H1 (cell line): ENCODE measurements around the gene DPYD. TPM values are rescaled to one million over a fixed set of nuclear protein-coding genes. Genes with fewer than 3 reads are reported as not detected.

ENCODE experiments used
- KDM5A ChIP-seq: fragments of 200-600 bp; IDR thresholded peaks from 2 replicates; pipeline ENCODE4 v1.7.1; 2012; ENCODE audit warnings: mild to moderate bottlenecking, low read length, inconsistent platforms, mixed read lengths
- MAFK ChIP-seq: IDR thresholded peaks from 2 replicates; pipeline ENCODE4 v1.6.1; 2012; ENCODE audit warnings: low read depth, mild to moderate bottlenecking, improper control_type of control experiment, low read length
- polyA plus RNA-seq, 7 experiments: library from polyadenylated mRNA; depleted of rRNA in 3 of 7; stranded (reverse) in 5 of 7; unstranded in 2 of 7; fragments of >200 nt in 5 of 7; fragments of 200-250 nt in 2 of 7; gene quantifications; 1 replicate in 5 of 7; 2 replicates in 1 of 7; 4 replicates in 1 of 7; pipeline versions ENCODE4 v1.2.1 to v1.2.3, GENCODE V29; 2011 to 2013; ENCODE audit warnings: missing spikeins in 2 of 7, mixed read lengths in 2 of 7
- total RNA-seq: library from RNA; stranded (reverse); fragmentation: NEBNext Ultra II Directional; extraction: Animal tissue kit (Norgen Biotek cat#: 25700); gene quantifications from 2 replicates; pipeline ENCODE4 v1.2.1, GENCODE V29; 2021

The DPYD gene
- total and polyA plus RNA-seq, 2 of the 8 experiments (the other 6 are each of a cell fraction or from before 2014, with no cell fraction given), result 0.29 to 0.73 TPM

DNA sequence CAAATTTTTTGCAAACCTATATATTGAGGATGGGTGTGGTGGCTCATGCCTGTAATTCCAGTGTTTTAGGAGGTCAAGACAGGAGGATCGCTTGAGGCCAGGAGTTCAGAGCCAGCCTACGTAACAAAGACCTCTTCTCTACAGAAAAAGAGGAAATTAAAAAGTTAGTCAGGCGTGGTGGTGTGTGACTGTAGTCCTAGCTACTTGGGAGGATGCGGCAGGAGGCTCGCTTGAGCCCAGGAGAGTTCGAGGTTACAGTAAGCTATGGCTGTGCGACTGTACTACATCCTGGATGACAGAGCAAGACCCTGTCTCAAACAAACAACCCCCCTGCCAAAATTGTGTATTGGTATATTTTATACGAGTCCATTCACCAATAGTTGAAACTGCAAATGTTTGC, 589.7 kb downstream of the DPYD start (continued):
- no peak for TF ChIP-seq MAFK
- TF ChIP-seq KDM5A, result no peak
- TF ChIP-seq, all 59 proteins: peak for 0
